K562 (cell line): ENCODE data around the gene ARHGEF10L. TPM values are rescaled to one million over a fixed set of nuclear protein-coding genes. Genes with fewer than 3 reads are reported as not detected.

Experiments
- ATAC-seq: fragments of 200-7000 bp; cut with Tn5 transposase; 3 replicates; pipeline ENCODE4 v1.9.1; 2020; ENCODE audit warnings: moderate library complexity
- BruUV-seq: library from RNA; stranded (reverse); fragments of 400-500 nt; replicated peaks from 2 replicates; lab custom pipeline; 2021; lab: Mats Ljungman, UMichigan
- CTCF ChIA-PET: fragments of 300-600 bp; formaldehyde crosslinking; extraction: SDS; loops from one replicate; lab custom pipeline; 2021; ENCODE audit warnings: low intra/inter-chr PET ratio; lab: Yijun Ruan, JAX
- POLR2A ChIA-PET: fragments of 300-600, 350-650 bp; sonication (Branson Sonifier 250); formaldehyde crosslinking; extraction: SDS; loops from one replicate; lab custom pipeline; 2021; ENCODE audit warnings: antibody characterized with exemption, inconsistent platforms; lab: Yijun Ruan, JAX
- DNase-seq, 4 experiments: peaks; one replicate each; pipeline versions ENCODE4 v3.0.0 to v3.0.0-alpha.2; 2011 to 2018; ENCODE audit warnings: low spot score in 3 of 4, mixed read lengths in 3 of 4; ENCODE audit errors: extremely low read depth in 1 of 4
- FAIRE-seq: peaks from 2 replicates; lab custom pipeline; 2011; peaks lifted over from hg19 to GRCh38; lab: Jason Lieb, UNC
- H2AFZ ChIP-seq: 2 replicates; pipeline ENCODE4 v1.6.0; 2011; ENCODE audit warnings: low read depth, low read length, control low read depth, inconsistent platforms
- H3K27ac ChIP-seq: fragments of 200-600 bp; 3 replicates; pipeline ENCODE4 v1.8.0; 2011; ENCODE audit warnings: low read depth, mild to moderate bottlenecking, control low read depth, inconsistent platforms, low read length, moderate library complexity, mixed read lengths; ENCODE audit errors: extremely low read depth
- H3K27me3 ChIP-seq, 2 experiments: fragments of 300-600 bp in 1 of 2; 2 replicates in 1 of 2; 3 replicates in 1 of 2; pipeline versions ENCODE4 v1.6.0 to v1.8.0; 2011; ENCODE audit warnings: inconsistent platforms in 2 of 2, low read length in 2 of 2, mild to moderate bottlenecking in 1 of 2, mixed read lengths in 1 of 2, moderate library complexity in 1 of 2; ENCODE audit not compliant: control insufficient read depth in 2 of 2, insufficient read depth in 2 of 2
- H3K36me3 ChIP-seq: fragments of 300-600 bp; 3 replicates; pipeline ENCODE4 v1.8.0; 2011; ENCODE audit warnings: mild to moderate bottlenecking, low read length, inconsistent platforms; ENCODE audit not compliant: control insufficient read depth, insufficient read depth
- H3K4me1 ChIP-seq, 2 experiments: fragments of 200-600 bp in 1 of 2; replicated peaks in 1 of 2; 2 replicates in 1 of 2; 3 replicates in 1 of 2; pipeline versions ENCODE4 v1.5.1 to v1.8.0; 2011; ENCODE audit warnings: inconsistent platforms in 2 of 2, low read length in 2 of 2, mild to moderate bottlenecking in 1 of 2, mixed read lengths in 1 of 2, moderate library complexity in 1 of 2; ENCODE audit not compliant: control insufficient read depth in 2 of 2, insufficient read depth in 2 of 2
- H3K4me2 ChIP-seq: 2 replicates; pipeline ENCODE4 v1.6.1; 2011; ENCODE audit warnings: low read length, control low read depth, inconsistent platforms, mixed read lengths; ENCODE audit not compliant: insufficient read depth
- H3K4me3 ChIP-seq: fragments of 200-600 bp; sonication (generic), shearing (Covaris generic); 2 replicates; pipeline ENCODE4 v1.5.1; 2016; ENCODE audit warnings: control low read depth, inconsistent platforms
- H3K79me2 ChIP-seq: fragments of 200-600 bp; 3 replicates; pipeline ENCODE4 v1.8.0; 2011; ENCODE audit warnings: low read length, inconsistent platforms; ENCODE audit not compliant: control insufficient read depth, insufficient read depth
- H3K9ac ChIP-seq, 2 experiments: 2 replicates each; pipeline versions ENCODE4 v1.6.0 to v1.6.1; 2011; ENCODE audit warnings: low read depth in 2 of 2, low read length in 2 of 2, control low read depth in 1 of 2, inconsistent platforms in 1 of 2, mild to moderate bottlenecking in 1 of 2, mixed read lengths in 1 of 2; ENCODE audit not compliant: insufficient read depth in 1 of 2
- H3K9me1 ChIP-seq: one replicate; pipeline ENCODE4 v1.6.0; 2011; ENCODE audit warnings: inconsistent platforms, mild to moderate bottlenecking, low read length, moderate library complexity; ENCODE audit not compliant: control insufficient read depth, insufficient read depth
- H3K9me3 ChIP-seq: replicated peaks from 2 replicates; pipeline ENCODE4 v1.5.1; 2011; ENCODE audit warnings: low read depth, low read length, inconsistent platforms; ENCODE audit not compliant: control insufficient read depth, insufficient read depth
- H4K20me1 ChIP-seq: replicated peaks from 2 replicates; pipeline ENCODE4 v1.6.1; 2011; ENCODE audit warnings: low read length, inconsistent platforms, mixed read lengths; ENCODE audit not compliant: control insufficient read depth, insufficient read depth
- ZFP36 ChIP-seq: fragments of 150-350 bp; IDR thresholded peaks from 2 replicates; pipeline ENCODE4 v1.6.1; 2018; ENCODE audit warnings: low read length, low read depth; ENCODE audit not compliant: partially characterized antibody
- WGBS: fragments of 100-300 bp; shearing (Covaris generic); methylation state at CpG from one replicate; pipeline ENCODE4 v1.1.6; 2016; ENCODE audit warnings: low coverage, mixed read lengths; ENCODE audit not compliant: insufficient coverage; ENCODE audit errors: missing lambda C conversion rate; 5-methylcytosine and 5-hydroxymethylcytosine counted together
- in situ Hi-C: fragments of 300-500 bp; cut with MboI; formaldehyde crosslinking; loops from 4 replicates; pipeline ENCODE4 v1.15.0; 2018; ENCODE audit warnings: inconsistent platforms, mixed read lengths
- intact Hi-C: fragments of 100-400 bp; cut with micrococcal nuclease; formaldehyde crosslinking; loops from 2 replicates; pipeline ENCODE4 v1.14.2; 2022
- polyA plus RNA-seq, 8 experiments: library from polyadenylated mRNA; depleted of rRNA in 4 of 8; stranded (reverse) in 5 of 8; unstranded in 3 of 8; fragments of >200 nt; fragmentation: Nextera tagmentation in 2 of 8; fragmentation: Illumina TruSeq in 1 of 8; extraction: Ambion mirVana in 2 of 8; extraction: Trizol in 1 of 8; gene quantifications; 2 replicates each; pipeline versions ENCODE4 v1.2.1 to v1.2.3, GENCODE V29; 2011 to 2014; ENCODE audit warnings: inconsistent platforms in 1 of 8, missing spikeins in 1 of 8
- total RNA-seq, 7 experiments: library from RNA; depleted of rRNA in 6 of 7; stranded (reverse); fragments of >200 nt in 6 of 7; fragmentation: Illumina TruSeq in 2 of 7; extraction: Trizol in 2 of 7; gene quantifications; 2 replicates each; pipeline versions ENCODE4 v1.2.1 to v1.2.3, GENCODE V29; 2011 to 2021; ENCODE audit warnings: low replicate concordance in 1 of 7
- TF ChIP-seq, protein P1 (sequence below), 2 experiments: fragments of 450-650 bp; IDR thresholded peaks; 2 replicates each; pipeline ENCODE4 v1.6.1; 2016; ENCODE audit warnings: mild to moderate bottlenecking in 2 of 2, borderline replicate concordance in 1 of 2, low read depth in 1 of 2, moderate library complexity in 1 of 2

Gene ARHGEF10L
- total and polyA plus RNA-seq, 9 of the 15 experiments (the other 6 are each of a cell fraction or from before 2014, with no cell fraction given): 0.09 to 0.13 TPM; not detected in 7

DNA sequence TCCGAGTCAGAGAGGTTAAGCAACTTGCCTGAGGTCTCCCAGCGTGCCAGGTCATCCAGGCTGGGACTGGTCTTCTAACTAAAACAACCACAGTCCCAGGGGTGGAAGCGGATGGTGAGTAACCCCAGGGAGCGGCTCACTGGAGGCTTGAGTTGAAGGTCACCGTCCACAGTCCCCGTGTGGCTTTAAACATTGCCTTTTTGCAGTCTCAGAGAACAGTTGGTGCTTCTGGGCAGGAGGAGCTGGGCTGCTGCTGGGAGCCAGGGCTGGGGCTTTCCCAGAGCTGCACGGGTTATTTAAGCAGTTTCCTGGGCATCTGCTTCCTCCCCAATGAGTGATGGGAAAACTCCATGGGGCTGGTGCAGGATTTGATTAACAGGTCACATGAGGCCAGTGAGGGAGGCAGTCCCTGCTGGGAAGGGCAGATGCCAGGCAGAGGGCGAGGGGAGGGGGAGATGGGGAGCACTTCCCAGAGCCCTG is 12.3 kb downstream of the ARHGEF10L start:
- Histone ChIP-seq H3K27me3 (peaks cover 3 to 16% of the 10 kb centered on the region in 2 experiments; a peak in 3 of 5 replicates), H4K20me1 (0 out of 2 replicates have a peak, but pooled peaks cover 19% of the 10 kb centered on the region), H3K36me3 (no peaks in the 10 kb centered on the region), H3K27ac (no peak overlapping the region), H3K4me1 (no peaks in the 10 kb centered on the region), H3K4me2 (no peak overlapping the region), H3K9me3 (no peaks in the 10 kb centered on the region), H3K9ac (no peak overlapping the region; a peak in 2 of 4 replicates), H3K9me1 (no peaks in the 10 kb centered on the region), H3K79me2 (no peaks in the 10 kb centered on the region), H2AFZ (no peak overlapping the region), H3K4me3 (no peak overlapping the region)
- ChIA-PET CTCF (no interaction called here), POLR2A (interaction anchor here (1.6 kb wide), 1 partner anchor 10 kb away, joined by 8 read pairs; no protein-coding TSS in a partner anchor)
- peak; percentile 8 for TF ChIP-seq ZFP36
- TF ChIP-seq, protein P1, sequence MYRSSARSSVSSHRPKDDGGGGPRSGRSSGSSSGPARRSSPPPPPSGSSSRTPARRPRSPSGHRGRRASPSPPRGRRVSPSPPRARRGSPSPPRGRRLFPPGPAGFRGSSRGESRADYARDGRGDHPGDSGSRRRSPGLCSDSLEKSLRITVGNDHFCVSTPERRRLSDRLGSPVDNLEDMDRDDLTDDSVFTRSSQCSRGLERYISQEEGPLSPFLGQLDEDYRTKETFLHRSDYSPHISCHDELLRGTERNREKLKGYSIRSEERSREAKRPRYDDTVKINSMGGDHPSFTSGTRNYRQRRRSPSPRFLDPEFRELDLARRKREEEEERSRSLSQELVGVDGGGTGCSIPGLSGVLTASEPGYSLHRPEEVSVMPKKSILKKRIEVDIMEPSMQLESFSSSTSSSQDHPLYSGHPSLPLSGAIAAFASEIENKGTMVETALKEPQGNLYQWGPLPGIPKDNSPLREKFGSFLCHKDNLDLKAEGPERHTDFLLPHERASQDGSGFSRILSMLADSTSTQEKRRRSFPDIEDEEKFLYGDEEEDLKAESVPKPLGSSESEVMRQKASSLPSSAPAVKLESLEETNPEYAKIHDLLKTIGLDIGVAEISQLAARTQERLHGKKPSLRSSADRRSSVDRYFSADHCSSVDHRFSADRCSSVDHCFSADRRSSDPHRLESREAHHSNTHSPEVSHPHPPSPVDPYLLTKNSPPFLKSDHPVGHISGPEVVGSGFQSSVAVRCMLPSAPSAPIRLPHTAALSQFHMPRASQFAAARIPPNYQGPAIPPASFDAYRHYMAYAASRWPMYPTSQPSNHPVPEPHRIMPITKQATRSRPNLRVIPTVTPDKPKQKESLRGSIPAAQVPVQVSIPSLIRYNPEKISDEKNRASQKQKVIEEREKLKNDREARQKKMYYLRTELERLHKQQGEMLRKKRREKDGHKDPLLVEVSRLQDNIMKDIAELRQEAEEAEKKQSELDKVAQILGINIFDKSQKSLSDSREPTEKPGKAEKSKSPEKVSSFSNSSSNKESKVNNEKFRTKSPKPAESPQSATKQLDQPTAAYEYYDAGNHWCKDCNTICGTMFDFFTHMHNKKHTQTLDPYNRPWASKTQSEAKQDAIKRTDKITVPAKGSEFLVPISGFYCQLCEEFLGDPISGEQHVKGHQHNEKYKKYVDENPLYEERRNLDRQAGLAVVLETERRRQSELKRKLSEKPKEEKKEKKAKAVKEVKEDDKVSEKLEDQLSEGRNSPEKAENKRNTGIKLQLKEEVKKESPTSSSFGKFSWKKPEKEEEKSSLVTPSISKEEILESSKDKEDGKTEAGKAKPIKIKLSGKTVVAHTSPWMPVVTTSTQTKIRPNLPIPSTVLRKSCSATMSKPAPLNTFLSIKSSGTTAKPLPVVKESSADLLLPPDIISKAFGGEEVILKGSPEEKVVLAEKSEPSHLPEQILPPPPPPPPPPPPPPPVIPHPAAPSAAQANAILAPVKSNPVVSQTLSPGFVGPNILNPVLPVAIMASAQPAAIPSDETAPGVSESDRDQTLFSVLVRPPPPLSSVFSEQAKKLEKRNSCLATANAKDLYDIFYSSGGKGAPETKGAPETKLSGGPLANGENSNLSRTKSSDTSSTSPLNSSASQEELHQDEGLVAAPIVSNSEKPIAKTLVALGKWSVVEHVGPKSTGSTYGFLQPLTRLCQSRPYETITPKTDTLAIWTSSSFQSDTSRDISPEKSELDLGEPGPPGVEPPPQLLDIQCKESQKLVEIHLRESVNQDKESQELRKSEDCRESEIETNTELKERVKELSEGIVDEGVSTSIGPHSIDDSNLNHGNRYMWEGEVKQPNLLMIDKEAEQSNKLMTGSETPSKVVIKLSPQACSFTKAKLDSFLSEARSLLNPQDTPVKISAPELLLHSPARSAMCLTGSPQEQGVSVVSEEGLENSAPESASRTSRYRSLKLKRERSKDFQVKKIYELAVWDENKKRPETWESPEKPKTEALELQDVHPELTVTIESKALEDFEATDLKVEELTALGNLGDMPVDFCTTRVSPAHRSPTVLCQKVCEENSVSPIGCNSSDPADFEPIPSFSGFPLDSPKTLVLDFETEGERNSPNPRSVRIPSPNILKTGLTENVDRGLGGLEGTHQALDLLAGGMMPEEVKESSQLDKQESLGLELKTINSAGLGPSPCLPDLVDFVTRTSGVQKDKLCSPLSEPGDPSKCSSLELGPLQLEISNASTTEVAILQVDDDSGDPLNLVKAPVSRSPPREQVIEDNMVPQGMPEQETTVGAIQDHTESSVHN (IDR thresholded peaks at IDR 0.05; ENCODE audit: borderline replicate concordance in 1 of 2, low read depth in 1 of 2): no peak
- WGBS: 0% methylated on average over 8 of the region's 8 CpGs
- BruUV-seq: no TSS peak
- intact Hi-C loops (no loop called here), in situ Hi-C loops (no loop called here)
- FAIRE-seq: no peak
- no peak for DNase-seq
- no peak; the same call in 2 of the 3 replicates for ATAC-seq
